ENCODE data around the gene YWHAQ.

The YWHAQ gene

GRCh38 chr2:9655441-9656269 lies 24.9 kb upstream of the YWHAQ start:
- DNase-seq (ENCODE audit: low spot score), result peak; percentile 92

DNA sequence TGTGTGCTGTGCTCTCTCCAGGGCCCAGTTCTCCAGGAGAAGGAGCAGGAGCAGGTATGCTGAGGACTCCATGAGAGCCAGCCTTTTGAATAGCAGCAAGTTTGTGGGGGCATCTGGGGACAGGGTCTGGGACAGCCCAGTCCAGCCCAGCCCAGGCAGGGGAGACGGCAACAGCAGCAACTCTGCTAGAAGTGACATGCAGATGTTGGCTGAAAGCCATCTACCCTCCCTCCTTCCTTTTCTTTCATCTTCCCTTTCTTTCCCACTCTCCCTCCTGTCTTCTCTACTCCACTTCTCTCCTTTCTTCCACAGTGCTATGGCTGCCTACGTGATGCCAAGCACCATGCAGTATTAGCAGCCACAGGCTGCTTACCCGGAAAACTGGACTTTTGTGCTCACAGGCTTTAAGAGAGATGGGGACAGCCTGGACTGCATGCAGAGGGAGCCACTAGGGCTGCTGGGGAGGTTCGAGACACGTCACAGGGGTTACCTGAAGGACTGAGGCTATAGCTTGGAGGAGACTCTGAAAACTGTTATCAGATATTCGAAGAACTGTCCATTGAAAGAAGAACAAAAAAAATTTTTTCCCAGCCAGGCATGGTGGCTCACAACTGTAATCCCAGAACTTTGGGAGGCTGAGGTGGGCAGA lies 23.8 kb upstream of the YWHAQ start:
- no peak for DNase-seq (ENCODE audit: low spot score)

DNA sequence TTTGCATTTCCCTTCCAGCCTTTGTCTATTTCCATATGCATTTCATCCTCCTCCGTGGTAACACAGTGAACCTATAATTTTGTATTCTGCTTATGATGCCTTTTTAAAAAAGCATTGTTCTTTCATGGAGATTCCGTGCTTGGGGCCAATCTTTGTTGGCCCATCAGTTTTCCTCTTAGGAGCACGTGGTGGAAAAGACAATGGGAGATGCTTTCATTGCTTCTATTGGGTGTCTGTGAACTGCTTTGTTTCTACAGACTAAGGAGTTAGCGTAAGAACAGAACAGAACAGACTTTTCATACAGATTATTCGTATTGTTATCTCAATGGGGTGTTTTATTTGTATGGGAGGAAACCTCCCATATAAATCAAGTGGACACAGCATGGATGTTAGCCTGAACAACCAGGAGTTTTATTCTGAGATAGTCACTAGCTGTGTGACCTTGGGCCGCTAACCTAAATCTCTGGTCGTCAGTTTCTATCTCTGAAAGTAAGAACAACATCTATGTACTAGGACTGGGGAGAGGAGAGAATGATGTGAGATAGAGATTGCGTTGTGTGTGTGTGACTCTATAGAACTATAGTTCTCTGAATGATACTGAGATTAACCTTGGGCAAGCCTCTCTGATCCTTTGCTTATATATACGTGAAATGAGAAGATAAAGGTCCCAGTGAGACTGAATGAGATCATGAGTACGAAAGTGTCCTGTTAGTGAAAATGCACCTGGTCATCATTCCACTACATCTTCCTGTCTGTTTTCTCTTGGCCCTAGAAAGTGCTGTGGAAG lies 22.9 kb upstream of the YWHAQ start:
- DNase-seq (ENCODE audit: low spot score), result peak; percentile 41

DNA sequence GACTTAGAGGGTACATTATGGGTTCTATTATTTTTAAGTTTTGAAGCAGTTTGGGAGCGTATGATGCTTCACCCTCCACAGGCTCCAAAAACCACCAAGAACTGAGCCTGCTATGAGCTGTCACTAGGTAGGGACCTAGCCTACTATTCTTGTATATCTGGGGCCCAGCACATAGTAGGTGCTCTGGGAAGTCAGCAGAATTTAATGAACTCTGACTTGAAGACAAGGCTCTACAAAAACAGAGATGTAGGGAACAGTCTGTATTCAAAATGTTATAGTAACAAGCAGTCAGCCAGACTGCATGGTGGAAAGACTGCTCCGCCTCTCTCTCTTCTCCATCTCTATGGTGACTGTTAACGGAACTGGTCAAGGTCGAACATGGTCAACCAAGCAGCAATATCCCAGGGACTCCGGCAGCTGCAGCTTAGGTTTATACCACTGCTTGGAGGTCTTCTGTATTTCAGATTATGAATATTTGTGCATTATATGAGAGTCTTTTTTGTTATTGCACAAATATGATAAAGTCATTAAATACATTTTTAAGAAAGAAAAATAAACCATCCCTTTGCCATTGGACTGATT lies 22.2 kb upstream of the YWHAQ start:
- DNase-seq (ENCODE audit: low spot score), result no peak

- DNase-seq (ENCODE audit: low spot score), result no peak
Observed at GRCh38 chr2:9652267-9652666, 21.5 kb upstream of the YWHAQ start.

- DNase-seq (ENCODE audit: low spot score), result no peak
Observed at GRCh38 chr2:9650119-9650821, 19.5 kb upstream of the YWHAQ start.

DNA sequence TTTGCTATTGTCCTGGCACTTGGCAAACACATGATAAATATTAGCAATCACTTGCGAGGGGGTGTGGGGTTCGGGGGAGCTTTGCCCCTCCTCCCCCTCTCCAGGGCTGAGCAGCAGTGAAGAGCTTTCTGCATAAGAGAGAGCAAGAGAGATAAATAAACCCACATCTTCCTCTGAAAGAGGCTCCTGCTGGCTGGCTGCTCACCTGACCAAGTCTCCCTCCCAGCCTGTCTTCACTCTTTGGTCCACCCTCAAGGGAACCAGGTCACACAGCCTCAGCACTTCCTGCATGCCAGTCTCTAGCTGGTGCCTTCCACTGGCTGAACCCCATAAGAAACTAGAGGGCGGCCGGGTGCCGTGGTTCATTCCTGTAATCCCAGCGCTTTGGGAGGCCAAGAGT lies 18.5 kb upstream of the YWHAQ start:
- no peak for DNase-seq (ENCODE audit: low spot score)

DNA sequence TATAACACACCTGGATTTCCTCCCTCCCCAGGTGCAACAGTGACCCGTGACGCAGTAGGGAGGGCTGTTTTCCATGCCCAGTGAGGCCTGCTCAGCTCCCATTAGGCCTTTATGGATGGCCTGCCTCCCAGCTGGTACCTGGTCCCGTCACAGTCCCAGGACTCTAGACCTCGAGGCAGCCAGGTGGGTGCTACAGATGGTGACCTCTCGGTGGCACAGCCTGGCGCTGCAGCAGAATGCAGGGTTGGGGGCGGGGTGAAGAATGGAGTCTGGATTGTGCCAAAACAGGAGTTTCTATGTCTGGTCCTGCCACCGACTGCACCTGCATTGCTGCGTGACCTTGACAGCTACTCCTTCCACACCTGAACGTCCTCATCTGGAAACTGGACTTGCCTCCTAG lies 18.0 kb upstream of the YWHAQ start:
- no peak for DNase-seq (ENCODE audit: low spot score)

DNA sequence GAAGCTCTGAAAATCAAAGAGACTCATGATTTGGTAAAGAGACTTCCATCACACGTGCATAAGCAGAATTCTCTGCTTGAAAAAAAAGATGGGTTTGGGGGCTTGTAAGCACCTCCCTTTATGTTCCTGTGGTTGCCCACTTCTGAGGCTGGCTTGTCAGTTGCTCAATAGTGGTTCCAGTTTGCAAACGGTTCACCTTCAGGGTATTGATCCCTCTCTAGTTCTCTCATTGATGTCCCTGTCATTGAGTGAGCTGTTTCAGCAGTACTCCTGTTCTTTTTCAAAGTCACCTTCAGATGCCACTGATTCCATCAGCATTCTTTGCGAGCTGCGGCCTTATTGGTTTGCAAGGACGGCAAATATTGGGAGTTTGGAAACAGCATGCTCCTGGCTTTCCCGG lies 17.1 kb upstream of the YWHAQ start:
- no peak for DNase-seq (ENCODE audit: low spot score)

DNA sequence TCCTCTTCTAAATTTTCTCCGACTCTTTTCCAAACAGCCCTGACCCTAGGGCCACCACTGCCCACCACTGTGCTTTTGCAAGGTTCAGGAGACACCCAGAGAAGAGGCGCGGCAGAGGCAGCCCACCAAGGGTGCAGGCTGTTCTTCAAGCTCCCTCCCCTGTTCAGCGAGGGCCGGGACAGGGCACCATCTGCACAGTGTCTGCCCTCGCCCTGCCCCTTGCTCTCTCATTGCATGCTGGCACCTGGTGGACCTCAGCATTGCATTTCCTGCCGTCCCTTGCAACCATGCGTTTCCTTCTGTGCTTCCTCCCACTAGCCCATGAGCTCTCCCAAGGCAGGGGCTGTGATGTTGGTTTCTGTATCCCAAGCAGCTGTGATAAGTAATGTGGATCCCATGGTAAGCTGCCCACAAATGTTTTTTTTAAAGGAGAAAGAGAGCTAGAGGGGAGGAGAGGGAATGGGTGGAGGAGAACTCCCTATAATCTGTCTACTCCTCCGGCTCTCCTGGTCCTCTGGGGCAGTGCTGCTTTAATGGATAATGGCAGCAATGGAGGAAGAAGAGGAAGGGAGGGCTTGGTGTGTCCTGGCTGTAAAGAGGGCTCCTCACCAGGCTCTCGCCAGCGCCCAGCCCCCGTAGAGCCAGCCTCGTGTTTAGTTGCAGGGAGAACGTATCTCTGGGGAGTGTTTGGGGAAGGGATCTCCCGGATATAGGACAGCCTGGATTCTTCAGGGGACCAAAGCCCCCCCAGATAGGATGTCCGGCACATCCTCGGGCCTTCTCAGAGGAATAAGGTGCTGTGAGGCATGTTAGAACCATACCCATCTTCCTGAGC lies 15.6 kb upstream of the YWHAQ start:
- DNase-seq (ENCODE audit: low spot score), result no peak

DNA sequence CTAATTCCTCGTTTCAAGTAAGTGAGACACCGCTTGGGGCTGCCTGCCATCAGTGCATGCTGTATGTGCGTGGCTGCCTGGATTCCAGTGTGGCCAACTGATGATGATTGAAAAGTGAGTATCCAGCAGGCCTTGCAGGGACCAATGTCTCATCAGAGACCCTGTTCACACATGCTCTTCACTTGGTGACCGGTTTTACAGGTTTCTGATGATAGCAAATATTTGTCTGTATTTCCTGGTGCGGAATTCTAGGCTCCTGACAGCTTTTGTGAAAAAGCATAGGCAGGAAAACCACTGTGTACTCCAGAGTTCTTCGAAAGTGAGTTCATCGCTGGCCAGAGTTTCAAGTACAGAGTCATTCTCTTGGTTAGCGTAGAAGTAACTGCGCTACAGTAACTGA lies 13.8 kb upstream of the YWHAQ start:
- no peak for DNase-seq (ENCODE audit: low spot score)

- no peak for DNase-seq (ENCODE audit: low spot score)
Observed at GRCh38 chr2:9644021-9644420, 13.2 kb upstream of the YWHAQ start.

- peak; percentile 81 for DNase-seq (ENCODE audit: low spot score)
Observed at GRCh38 chr2:9641641-9642040, 10.8 kb upstream of the YWHAQ start.

GRCh38 chr2:9640403-9641104 lies 9.8 kb upstream of the YWHAQ start:
- DNase-seq (ENCODE audit: low spot score), result no peak

GRCh38 chr2:9639740-9640343 lies 9.0 kb upstream of the YWHAQ start:
- no peak for DNase-seq (ENCODE audit: low spot score)

DNA sequence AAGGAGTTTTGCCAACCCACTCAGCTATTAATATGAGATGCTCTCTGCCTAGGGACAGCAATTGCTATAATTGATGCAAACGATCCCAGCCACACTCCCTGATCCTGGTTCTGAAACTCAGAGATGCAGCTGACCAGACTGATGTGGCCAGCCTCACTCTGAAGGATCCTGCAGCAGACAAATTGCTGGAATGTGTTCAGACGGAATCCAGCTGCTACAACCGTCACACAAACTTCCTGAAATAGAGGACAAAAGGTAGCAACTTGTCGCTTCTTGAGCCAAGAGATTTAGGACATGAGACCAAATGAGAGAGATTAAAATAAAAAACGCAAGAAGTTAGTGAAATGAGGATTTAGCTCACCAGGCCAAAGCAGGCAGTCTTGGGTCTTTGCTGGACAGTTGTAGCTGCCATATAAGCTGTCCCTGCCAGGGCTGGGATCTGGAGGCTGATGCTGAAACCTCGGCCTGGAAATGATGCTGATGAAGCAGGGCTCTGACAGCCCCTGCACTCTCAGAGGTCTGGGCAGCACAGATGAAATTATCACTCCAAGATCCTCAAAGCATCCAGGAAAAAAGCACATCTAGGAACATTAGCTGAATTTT lies 8.3 kb upstream of the YWHAQ start:
- DNase-seq (ENCODE audit: low spot score), result no peak

- DNase-seq (ENCODE audit: low spot score), result no peak
Observed at GRCh38 chr2:9638532-9638931, 7.7 kb upstream of the YWHAQ start.

DNA sequence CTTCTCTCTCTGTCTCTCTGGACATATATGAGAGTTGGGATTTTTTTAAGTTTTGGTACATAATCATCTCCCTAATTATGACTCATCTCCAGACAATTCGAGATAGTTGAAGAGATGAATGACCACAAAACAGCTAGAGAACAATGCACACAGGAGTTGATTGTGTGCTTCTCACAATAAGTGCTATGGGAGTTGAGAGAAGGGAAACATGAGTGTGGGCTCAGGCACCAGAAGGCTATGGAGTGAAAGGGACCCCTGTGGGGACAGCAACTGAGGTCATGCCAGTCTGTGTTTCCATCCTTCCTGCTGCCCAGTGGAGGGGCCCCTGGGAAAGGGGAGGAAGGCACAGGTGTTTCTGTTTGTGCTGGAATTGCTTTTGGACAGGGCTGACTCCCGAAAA lies 6.5 kb upstream of the YWHAQ start:
- peak; percentile 58 for DNase-seq (ENCODE audit: low spot score)

- DNase-seq (ENCODE audit: low spot score), result no peak
Observed at GRCh38 chr2:9634133-9634532, 3.3 kb upstream of the YWHAQ start.

Measured in activated CD4-positive, alpha-beta T cell treated with anti-CD3 and anti-CD28 coated beads, Interleukin-2, Interleukin-4, amounts not matched to agents 100 ng/mL and 50 ng/mL, durations not matched to agents 16 hours and 8 hours (primary cell).